Esophagus muscularis mucosa (tissue), 4 donors: ENCODE results near the gene TANGO2.

Experiments used
- CTCF ChIP-seq, 3 experiments: fragments of 200-600 bp in 2 of 3; fragments of 450-650 bp in 1 of 3; sonication (generic) in 2 of 3; IDR thresholded peaks; one replicate each; pipeline ENCODE4 v1.5.1; 2017 to 2019; ENCODE audit warnings: antibody characterized with exemption in 3 of 3, mild to moderate bottlenecking in 2 of 3, moderate library complexity in 1 of 3
- EP300 ChIP-seq: sonication (generic); formaldehyde crosslinking; IDR thresholded peaks from one replicate; pipeline ENCODE4 v1.6.1; 2017; ENCODE audit warnings: antibody characterized with exemption
- POLR2A ChIP-seq: fragments of 450-650 bp; IDR thresholded peaks from one replicate; pipeline ENCODE4 v1.6.1; 2017; ENCODE audit warnings: antibody characterized with exemption, moderate library complexity, mild to moderate bottlenecking, low read depth

GRCh38 chr22:19991395-19991644 lies 29.6 kb upstream of the TANGO2 start:
- TF ChIP-seq POLR2A (no peak), CTCF (IDR thresholded peaks at IDR 0.05) (no peak), EP300 (no peak)
